Epithelial cell of proximal tubule (primary cell): Measurements from ENCODE around the gene ABTB2. TPM values are rescaled to one million over a fixed set of nuclear protein-coding genes. Genes with fewer than 3 reads are reported as not detected.

ENCODE experiments used
- DNase-seq: peaks from one replicate; pipeline ENCODE4 v3.0.0-alpha.2; 2011; ENCODE audit warnings: low read depth
- H3K4me3 ChIP-seq: 2 replicates; pipeline ENCODE4 v1.5.1; 2011; ENCODE audit warnings: low read depth, mild to moderate bottlenecking, low read length
- total RNA-seq: library from RNA; depleted of rRNA; stranded (reverse); fragments of >200 nt; gene quantifications from 2 replicates; pipeline ENCODE4 v1.2.3, GENCODE V29; 2015
- TF ChIP-seq, protein P1 (sequence below): conservative IDR thresholded peaks from 2 replicates; pipeline ENCODE4 v1.5.1; 2012; ENCODE audit warnings: low read depth, mild to moderate bottlenecking, low read length

Gene ABTB2
- total RNA-seq, 1 donor from 2014 or later = 17.6 TPM

DNA sequence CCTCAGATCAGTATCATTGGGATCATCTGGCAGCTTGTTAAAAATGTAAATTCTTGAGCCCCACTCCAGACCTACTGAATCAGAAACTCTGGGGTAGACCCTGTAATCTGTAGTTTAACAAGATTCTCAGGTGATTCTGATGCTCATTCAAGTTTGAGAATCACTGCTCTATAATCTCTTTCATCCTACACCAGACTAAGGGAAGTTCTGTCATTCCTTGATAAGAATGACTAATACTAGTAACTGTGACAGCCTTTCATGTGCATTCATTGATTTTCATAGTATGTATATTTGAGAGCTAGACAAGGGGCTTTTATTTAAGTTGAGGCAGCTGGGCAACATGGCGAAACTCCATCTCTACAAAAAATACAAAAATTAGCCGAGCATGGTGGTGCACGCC lies 222.4 kb downstream of the ABTB2 start:
- no peak for DNase-seq
- TF ChIP-seq, protein P1, sequence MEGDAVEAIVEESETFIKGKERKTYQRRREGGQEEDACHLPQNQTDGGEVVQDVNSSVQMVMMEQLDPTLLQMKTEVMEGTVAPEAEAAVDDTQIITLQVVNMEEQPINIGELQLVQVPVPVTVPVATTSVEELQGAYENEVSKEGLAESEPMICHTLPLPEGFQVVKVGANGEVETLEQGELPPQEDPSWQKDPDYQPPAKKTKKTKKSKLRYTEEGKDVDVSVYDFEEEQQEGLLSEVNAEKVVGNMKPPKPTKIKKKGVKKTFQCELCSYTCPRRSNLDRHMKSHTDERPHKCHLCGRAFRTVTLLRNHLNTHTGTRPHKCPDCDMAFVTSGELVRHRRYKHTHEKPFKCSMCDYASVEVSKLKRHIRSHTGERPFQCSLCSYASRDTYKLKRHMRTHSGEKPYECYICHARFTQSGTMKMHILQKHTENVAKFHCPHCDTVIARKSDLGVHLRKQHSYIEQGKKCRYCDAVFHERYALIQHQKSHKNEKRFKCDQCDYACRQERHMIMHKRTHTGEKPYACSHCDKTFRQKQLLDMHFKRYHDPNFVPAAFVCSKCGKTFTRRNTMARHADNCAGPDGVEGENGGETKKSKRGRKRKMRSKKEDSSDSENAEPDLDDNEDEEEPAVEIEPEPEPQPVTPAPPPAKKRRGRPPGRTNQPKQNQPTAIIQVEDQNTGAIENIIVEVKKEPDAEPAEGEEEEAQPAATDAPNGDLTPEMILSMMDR = no peak
- no peak overlapping the region for H3K4me3 ChIP-seq

DNA sequence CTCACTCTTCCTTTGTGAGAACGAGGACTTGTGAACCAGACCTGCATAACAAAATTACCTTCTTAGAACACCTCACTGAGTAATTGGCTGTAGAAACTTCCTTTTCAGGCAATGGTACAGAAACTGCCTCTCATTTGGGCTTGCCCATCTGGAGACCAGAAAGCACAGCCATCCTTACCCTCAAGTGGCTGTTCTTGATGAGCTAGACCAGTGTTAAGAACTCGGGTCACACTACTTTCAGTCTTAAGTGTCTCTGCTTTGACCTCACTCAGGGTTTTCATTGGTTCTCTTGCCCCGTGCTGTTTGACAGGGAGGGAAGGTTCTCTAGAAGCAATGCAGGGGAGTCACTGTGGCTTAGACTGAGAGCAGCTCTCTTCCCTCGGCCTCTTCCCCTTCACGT lies 223.0 kb downstream of the ABTB2 start:
- no peak overlapping the region for H3K4me3 ChIP-seq
- TF ChIP-seq, protein P1 = no peak
- no peak for DNase-seq

DNA sequence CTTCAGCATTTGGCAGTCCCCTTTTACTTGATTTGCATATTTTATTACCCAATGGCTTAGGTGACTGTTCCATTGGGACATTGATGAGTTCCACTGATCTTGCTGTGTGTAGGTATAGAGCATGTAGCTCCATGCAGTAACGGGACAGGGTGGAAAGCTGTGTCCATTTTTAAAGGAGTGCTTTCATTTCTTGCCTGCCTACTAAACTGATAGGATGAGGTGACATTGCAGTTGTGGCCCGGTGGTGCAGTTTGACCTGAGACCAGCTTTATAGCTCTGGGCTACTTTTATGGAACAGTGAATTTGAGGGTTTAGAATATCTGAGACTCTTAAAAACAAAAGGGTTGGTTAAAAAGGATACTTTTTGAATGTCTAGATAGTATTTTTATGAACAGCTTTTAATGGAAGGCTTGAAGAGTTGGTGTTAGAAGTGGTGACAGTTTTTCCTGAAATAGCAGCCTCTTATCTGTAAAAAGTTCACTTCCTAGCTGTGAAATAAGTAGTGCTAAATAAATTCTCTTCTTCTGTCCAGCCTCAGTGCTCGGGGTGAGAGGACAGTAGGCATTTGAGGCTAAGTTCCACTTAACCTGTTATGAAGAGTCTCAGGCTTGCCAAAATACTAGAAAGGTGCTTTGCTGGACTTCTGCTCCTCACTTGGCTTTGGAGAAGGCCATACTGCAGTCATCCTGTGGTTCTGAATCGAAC lies 225.4 kb downstream of the ABTB2 start:
- no peak overlapping the region for H3K4me3 ChIP-seq
- TF ChIP-seq, protein P1 = no peak
- DNase-seq = no peak

DNA sequence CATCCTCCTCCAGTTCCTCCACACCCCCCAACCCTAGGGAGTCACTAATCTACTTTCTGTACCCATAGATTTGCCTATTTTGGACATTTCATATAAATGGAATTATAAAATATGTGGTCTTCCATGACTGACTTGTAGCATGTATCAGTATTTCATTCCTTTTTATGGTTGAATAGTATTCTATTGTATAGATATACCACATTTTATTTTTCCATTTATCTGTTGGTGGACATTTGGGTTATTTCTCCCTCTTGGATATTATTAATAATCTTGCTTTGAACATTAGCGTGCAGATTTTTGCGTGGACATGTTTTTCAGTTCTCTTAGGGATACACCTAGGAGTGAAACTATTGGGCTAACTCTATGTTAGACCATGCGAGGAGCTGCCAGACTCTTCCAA lies 229.0 kb downstream of the ABTB2 start:
- TF ChIP-seq, protein P1 = no peak
- no peak for DNase-seq
- H3K4me3 ChIP-seq = no peak overlapping the region

DNA sequence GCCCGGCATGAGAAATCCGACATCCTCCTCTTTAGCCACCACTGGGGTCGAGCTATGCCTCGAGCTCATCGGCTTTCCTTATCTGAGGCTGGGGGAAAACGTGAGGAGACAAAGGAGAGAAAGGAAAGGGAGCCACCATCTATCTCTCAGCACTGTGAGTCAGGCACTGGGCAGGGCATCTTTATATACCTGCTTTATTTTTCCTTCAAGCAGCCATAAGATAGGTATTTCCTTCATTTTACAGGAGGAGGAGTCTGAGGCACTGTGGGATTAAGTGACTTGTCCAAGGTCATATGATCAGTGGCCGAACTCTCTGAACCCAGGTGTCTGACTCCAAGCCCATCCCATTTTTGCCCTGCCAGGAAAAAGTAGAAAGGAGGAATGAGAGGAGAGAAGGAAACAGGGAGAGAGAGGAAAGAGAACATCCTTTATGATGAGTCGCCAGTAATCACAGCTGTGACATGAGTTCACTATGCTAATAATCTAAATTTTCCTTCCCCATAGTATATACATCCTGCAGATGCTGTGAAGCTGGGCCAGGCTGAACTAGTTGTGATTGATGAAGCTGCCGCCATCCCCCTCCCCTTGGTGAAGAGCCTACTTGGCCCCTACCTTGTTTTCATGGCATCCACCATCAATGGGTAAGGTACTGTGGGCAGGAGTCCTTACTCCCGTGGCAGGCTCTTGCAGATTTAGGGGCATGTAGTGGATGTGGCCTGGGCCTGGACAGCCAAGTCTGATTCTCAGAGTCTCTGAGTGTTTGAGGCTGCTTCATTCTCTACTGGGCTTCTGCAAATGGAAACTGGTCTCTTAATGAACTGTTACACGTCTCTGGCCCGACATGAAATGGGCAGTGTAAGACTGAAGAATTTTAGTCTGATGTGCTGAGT lies 230.6 kb downstream of the ABTB2 start:
- TF ChIP-seq, protein P1 = no peak
- no peak overlapping the region for H3K4me3 ChIP-seq
- DNase-seq = no peak

DNA sequence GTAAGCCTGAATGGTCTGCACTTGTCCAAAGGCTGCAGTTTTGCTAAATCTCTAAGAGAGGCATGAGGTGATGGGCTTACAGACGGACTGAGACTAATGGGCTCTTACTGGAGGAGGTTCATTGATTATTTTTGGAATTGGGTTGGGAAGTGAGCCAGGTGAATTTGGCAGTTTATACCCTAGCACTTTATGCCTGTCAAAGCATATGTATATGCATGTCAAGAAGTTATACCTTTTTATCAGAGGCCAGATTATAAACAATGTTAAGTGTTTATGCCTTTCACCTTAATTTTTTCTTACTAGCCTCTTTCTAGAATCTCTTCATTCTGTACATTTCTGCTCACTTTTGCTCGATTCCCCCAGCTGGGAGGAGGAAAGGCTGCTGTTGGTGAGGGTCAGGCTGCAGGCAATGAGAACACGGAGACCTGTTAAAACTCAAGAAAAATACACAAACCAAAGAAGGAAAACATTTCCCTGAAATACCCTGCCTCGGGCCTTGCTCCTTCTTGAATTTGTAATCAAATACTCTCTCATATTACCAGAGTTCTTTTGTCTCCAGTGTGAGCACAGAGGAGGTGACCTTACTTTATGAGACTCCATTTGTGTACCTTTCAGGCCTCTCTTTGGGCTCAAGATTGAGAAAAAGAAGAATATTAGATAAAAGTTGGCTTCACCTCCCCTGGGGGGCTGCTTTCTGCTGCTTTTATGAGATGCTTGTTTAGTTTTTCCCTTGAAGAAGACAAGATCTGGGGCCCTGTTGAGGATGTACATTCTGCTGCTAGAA lies 232.7 kb downstream of the ABTB2 start:
- DNase-seq = no peak
- TF ChIP-seq, protein P1 = no peak

More for the DNA sequence above, 232.7 kb downstream of the ABTB2 start:
- H3K4me3 ChIP-seq = no peak overlapping the region
